IMR-90 (cell line): ENCODE data around the gene IGFBP5. TPM values are rescaled to one million over a fixed set of nuclear protein-coding genes. Genes with fewer than 3 reads are reported as not detected.

Experiments used
- ATAC-seq: fragments of 200-7000 bp; cut with Tn5 transposase; 2 replicates; pipeline ENCODE4 v1.9.1; 2020; ENCODE audit warnings: low read depth, mild to moderate bottlenecking, moderate library complexity
- BruUV-seq: library from RNA; stranded (reverse); fragments of 400-500 nt; replicated peaks from 2 replicates; lab custom pipeline; 2021; lab: Mats Ljungman, UMichigan
- CTCF ChIA-PET: fragments of 300-600 bp; formaldehyde crosslinking; extraction: SDS; loops from one replicate; lab custom pipeline; 2021; ENCODE audit warnings: antibody characterized with exemption; lab: Yijun Ruan, JAX
- POLR2A ChIA-PET: fragments of 300-600 bp; sonication (Branson Sonifier 250); formaldehyde crosslinking; loops from one replicate; lab custom pipeline; 2022; ENCODE audit warnings: antibody characterized with exemption; ENCODE audit not compliant: unreplicated experiment; lab: Charles Lee
- DNase-seq: peaks from one replicate; pipeline ENCODE4 v3.0.0; 2013
- H2AFZ ChIP-seq: replicated peaks from 2 replicates; pipeline ENCODE3; 2013; ENCODE audit warnings: low read length, mild to moderate bottlenecking; ENCODE audit not compliant: poor library complexity
- H2AK5ac ChIP-seq: 2 replicates; pipeline ENCODE4 v1.6.1; 2013; ENCODE audit warnings: low read depth, low read length, inconsistent platforms
- H2AK9ac ChIP-seq: replicated peaks from 2 replicates; pipeline ENCODE3; 2013; ENCODE audit warnings: mild to moderate bottlenecking, low read depth, low read length, moderate library complexity; ENCODE audit not compliant: poor library complexity
- H2BK120ac ChIP-seq: 2 replicates; pipeline ENCODE4 v1.6.1; 2013; ENCODE audit warnings: low read depth, low read length, inconsistent platforms
- H2BK15ac ChIP-seq: 3 replicates; pipeline ENCODE4 v1.6.1; 2013; ENCODE audit warnings: low read depth, low read length, inconsistent platforms
- H2BK20ac ChIP-seq: 2 replicates; pipeline ENCODE4 v1.6.1; 2013; ENCODE audit warnings: low read depth, mild to moderate bottlenecking, inconsistent platforms, low read length, moderate library complexity
- H2BK5ac ChIP-seq: 2 replicates; pipeline ENCODE4 v1.6.1; 2013; ENCODE audit warnings: mild to moderate bottlenecking, low read depth, low read length, inconsistent platforms; ENCODE audit not compliant: poor library complexity, severe bottlenecking
- H3K14ac ChIP-seq: replicated peaks from 2 replicates; pipeline ENCODE4 v1.6.1; 2013; ENCODE audit warnings: low read depth, low read length, inconsistent platforms
- H3K18ac ChIP-seq: 2 replicates; pipeline ENCODE4 v1.6.1; 2013; ENCODE audit warnings: low read depth, low read length, control low read depth
- H3K23ac ChIP-seq: 2 replicates; pipeline ENCODE4 v1.6.1; 2013; ENCODE audit warnings: low read depth, low read length, inconsistent platforms
- H3K27ac ChIP-seq: 2 replicates; pipeline ENCODE4 v1.5.1; 2013; ENCODE audit warnings: mild to moderate bottlenecking, control low read depth, low read length; ENCODE audit not compliant: insufficient read depth
- H3K27me3 ChIP-seq: 2 replicates; pipeline ENCODE4 v1.6.1; 2013; ENCODE audit warnings: low read length; ENCODE audit not compliant: control insufficient read depth, insufficient read depth
- H3K36me3 ChIP-seq: 2 replicates; pipeline ENCODE4 v1.6.1; 2013; ENCODE audit warnings: low read length, mixed read lengths; ENCODE audit not compliant: control insufficient read depth, insufficient read depth
- H3K4ac ChIP-seq: 2 replicates; pipeline ENCODE4 v1.6.1; 2013; ENCODE audit warnings: low read depth, low read length, inconsistent platforms
- H3K4me1 ChIP-seq: 2 replicates; pipeline ENCODE4 v1.6.1; 2013; ENCODE audit warnings: low read length, mixed read lengths; ENCODE audit not compliant: control insufficient read depth, insufficient read depth
- H3K4me2 ChIP-seq: 2 replicates; pipeline ENCODE4 v1.6.1; 2013; ENCODE audit warnings: low read depth, mild to moderate bottlenecking, control low read depth, low read length, moderate library complexity
- H3K4me3 ChIP-seq: 2 replicates; pipeline ENCODE4 v1.5.1; 2013; ENCODE audit warnings: low read depth, mild to moderate bottlenecking, control low read depth, low read length, moderate library complexity; ENCODE audit not compliant: insufficient read depth
- H3K56ac ChIP-seq: 2 replicates; pipeline ENCODE4 v1.6.1; 2013; ENCODE audit warnings: low read length, inconsistent platforms; ENCODE audit not compliant: insufficient read depth; ENCODE audit errors: extremely low read depth
- H3K79me1 ChIP-seq, 2 experiments: 2 replicates each; pipeline ENCODE4 v1.6.1; 2013; ENCODE audit warnings: low read length in 2 of 2, inconsistent platforms in 1 of 2, low read depth in 1 of 2
- H3K9ac ChIP-seq: 2 replicates; pipeline ENCODE4 v1.6.1; 2013; ENCODE audit warnings: low read depth, low read length, control low read depth
- H3K9me1 ChIP-seq: 2 replicates; pipeline ENCODE4 v1.6.1; 2013; ENCODE audit warnings: low read length, inconsistent platforms; ENCODE audit not compliant: insufficient read depth
- H3K9me3 ChIP-seq: 2 replicates; pipeline ENCODE4 v1.6.1; 2013; ENCODE audit warnings: low read length; ENCODE audit not compliant: control insufficient read depth, insufficient read depth
- H4K20me1 ChIP-seq: 2 replicates; pipeline ENCODE4 v1.6.1; 2013; ENCODE audit warnings: low read length, inconsistent platforms; ENCODE audit not compliant: insufficient read depth
- H4K5ac ChIP-seq: 2 replicates; pipeline ENCODE4 v1.6.1; 2013; ENCODE audit warnings: mild to moderate bottlenecking, low read depth, low read length, control low read depth
- H4K8ac ChIP-seq, 2 experiments: 2 replicates each; pipeline ENCODE4 v1.6.1; 2013; ENCODE audit warnings: low read depth in 2 of 2, low read length in 2 of 2, control low read depth in 1 of 2, inconsistent platforms in 1 of 2
- H4K91ac ChIP-seq: 2 replicates; pipeline ENCODE4 v1.6.1; 2013; ENCODE audit warnings: low read depth, low read length, inconsistent platforms; ENCODE audit not compliant: insufficient read depth
- CEBPB ChIP-seq: IDR thresholded peaks from 2 replicates; pipeline ENCODE4 v1.6.1; 2012; ENCODE audit warnings: low read depth, low read length, improper control_type of control experiment
- FOS ChIP-seq: fragments of 150-350 bp; IDR thresholded peaks from 2 replicates; pipeline ENCODE4 v1.6.1; 2016; ENCODE audit warnings: low read depth, low read length
- MAFK ChIP-seq: IDR thresholded peaks from 2 replicates; pipeline ENCODE4 v1.6.1; 2012; ENCODE audit warnings: low read depth, low read length, improper control_type of control experiment
- MXI1 ChIP-seq: IDR thresholded peaks from 2 replicates; pipeline ENCODE4 v1.6.1; 2012; ENCODE audit warnings: low read depth, mild to moderate bottlenecking, low read length, moderate library complexity, borderline replicate concordance
- RFX5 ChIP-seq: IDR thresholded peaks from 2 replicates; pipeline ENCODE4 v1.8.0; 2012; ENCODE audit warnings: low read depth, mild to moderate bottlenecking, low read length, moderate library complexity
- WGBS, 2 experiments: methylation state at CpG; one replicate each; pipeline versions ENCODE4 v1.1.5 to v1.1.7; 2013; ENCODE audit warnings: missing lambda C conversion rate in 2 of 2; ENCODE audit not compliant: insufficient read length in 1 of 2; ENCODE audit errors: extremely low coverage in 2 of 2; 5-methylcytosine and 5-hydroxymethylcytosine counted together
- dilution Hi-C: fragments of 300-500 bp; cut with HindIII; formaldehyde crosslinking; loops from one replicate; pipeline ENCODE4 v1.14.3; 2018; ENCODE audit warnings: low sequenced_read_pairs; ENCODE audit not compliant: unreplicated experiment
- in situ Hi-C: fragments of 300-500 bp; cut with MboI; formaldehyde crosslinking; loops from 3 replicates; pipeline ENCODE4 v1.14.3; 2019; ENCODE audit warnings: low sequenced_read_pairs, inconsistent platforms, mixed read lengths
- intact Hi-C: fragments of 100-400 bp; cut with micrococcal nuclease; formaldehyde crosslinking; loops from 2 replicates; pipeline ENCODE4 v1.10.0; 2022
- polyA plus RNA-seq, 3 experiments: library from polyadenylated mRNA; depleted of rRNA; stranded (reverse); fragments of >200 nt; gene quantifications; 2 replicates each; pipeline ENCODE4 v1.2.3, GENCODE V29; 2012; ENCODE audit warnings: low replicate concordance in 1 of 3
- total RNA-seq: library from RNA; depleted of rRNA; stranded (reverse); fragments of >200 nt; gene quantifications from 2 replicates; pipeline ENCODE4 v1.2.3, GENCODE V29; 2012

The IGFBP5 gene
- total and polyA plus RNA-seq, 2 of the 4 experiments (the other 2 are of a cell fraction), result 392 to 1,339 TPM

DNA sequence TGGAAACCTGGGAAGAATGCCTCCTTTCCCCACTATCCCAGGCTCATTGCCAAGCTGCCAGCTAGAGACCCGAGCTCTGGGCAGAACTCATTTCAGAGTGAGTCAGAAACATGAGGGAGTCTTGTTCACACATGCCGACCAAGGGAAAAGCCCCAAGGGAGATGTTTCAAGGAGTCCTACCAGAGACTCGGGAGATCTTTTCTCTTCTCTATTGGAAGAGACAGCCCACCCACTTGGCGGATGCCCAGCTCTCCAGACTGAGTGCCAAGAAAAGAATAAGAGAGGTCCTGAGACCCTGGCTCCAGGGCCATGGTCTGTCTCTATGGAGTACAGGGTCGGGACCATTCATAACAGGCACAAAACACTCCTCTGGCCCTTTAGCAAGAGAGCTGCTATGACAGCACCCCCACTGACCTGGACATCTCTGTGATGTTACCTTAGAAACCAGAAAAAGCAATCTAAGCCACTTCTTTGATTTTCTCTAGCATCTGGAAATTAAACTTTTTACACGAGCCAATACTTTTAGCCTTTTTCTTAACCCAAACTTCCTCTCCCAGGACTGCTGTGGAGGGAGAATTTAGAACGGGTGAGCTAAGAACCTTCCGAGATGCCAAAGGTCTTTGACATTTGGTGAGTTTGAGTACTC is 18.5 kb upstream of the IGFBP5 start:
- 80% methylated on average over 1 of the region's 8 CpGs; no CpG with 5 or more reads in 1 of the 2 experiments for WGBS, 2 experiments
- peak overlapping the region; percentile 39 for H3K14ac ChIP-seq
- DNase-seq, result peak; percentile 93

More for the DNA sequence above, 18.5 kb upstream of the IGFBP5 start:
- H3K4me2 ChIP-seq, result no peak overlapping the region
- dilution Hi-C loops, result no loop called here
- H3K4ac ChIP-seq, result peak overlapping the region; percentile 85
- H3K18ac ChIP-seq, result peak overlapping the region; percentile 37
- H3K36me3 ChIP-seq, result no peaks in the 10 kb centered on the region
- peak overlapping the region; percentile 44 to 85; a peak in 3 of 4 replicates for H4K8ac ChIP-seq
- 0 out of 2 replicates have a peak overlapping the region, but pooled peaks have one; percentile 1 for H3K9ac ChIP-seq
- H2BK20ac ChIP-seq, result peak overlapping the region; percentile 89
- peak overlapping the region; percentile 65 for H2AFZ ChIP-seq
- in situ Hi-C loops, result no loop called here
- peak overlapping the region; percentile 53 for H4K91ac ChIP-seq
- peaks cover 6% of the 10 kb centered on the region; the same call in 1 of the 2 replicates for H3K9me1 ChIP-seq
- CTCF ChIA-PET, result no interaction called here
- TF ChIP-seq MXI1 (0 out of 2 replicates have a peak, but pooled peaks have one; percentile 14), CEBPB (peak; percentile 47; the same call in 1 of the 2 replicates), FOS (peak; percentile 56; the same call in 1 of the 2 replicates), MAFK (no peak), RFX5 (no peak)
- H3K56ac ChIP-seq, result 0 out of 2 replicates have a peak overlapping the region, but pooled peaks have one; percentile 17
- peak overlapping the region; percentile 54 for H3K27ac ChIP-seq
- peak overlapping the region; percentile 93 for H2BK120ac ChIP-seq
- H3K79me1 ChIP-seq, result no peaks in the 10 kb centered on the region
- peak; percentile 80 for ATAC-seq
- H2BK5ac ChIP-seq, result peak overlapping the region; percentile 27
- intact Hi-C loops, result no loop called here
- H4K5ac ChIP-seq, result peak overlapping the region; percentile 41
- POLR2A ChIA-PET, result no interaction called here
- H2AK9ac ChIP-seq, result peak overlapping the region; percentile 39
- H4K20me1 ChIP-seq, result no peaks in the 10 kb centered on the region
- no peaks in the 10 kb centered on the region for H3K27me3 ChIP-seq
- H3K23ac ChIP-seq, result peak overlapping the region; percentile 21; the same call in 1 of the 2 replicates
- H2BK15ac ChIP-seq, result peak overlapping the region; percentile 29; the same call in 2 of the 3 replicates
- no peak overlapping the region for H3K4me3 ChIP-seq
- peak overlapping the region; percentile 14 for H2AK5ac ChIP-seq
- peaks cover 19% of the 10 kb centered on the region for H3K4me1 ChIP-seq
- H3K9me3 ChIP-seq, result no peaks in the 10 kb centered on the region
- BruUV-seq, result no TSS peak
